ENCODE results near the gene LRCH3.

Gene LRCH3

GRCh38 chr3:197846491-197846890, 55.4 kb downstream of the LRCH3 start:
- Histone ChIP-seq H3K4me3 (ENCODE audit: low read depth in 1 of 2, low read length in 2 of 2) (no peak overlapping the region), H3K36me3 (ENCODE audit: insufficient read depth, low read length) (peaks cover 57% of the 10 kb centered on the region), H3K9ac (ENCODE audit: low read depth, low read length) (no peak overlapping the region), H3K79me2 (ENCODE audit: insufficient read depth, low read length) (no peaks in the 10 kb centered on the region), H3K9me3 (ENCODE audit: insufficient read depth, low read length, severe bottlenecking) (no peaks in the 10 kb centered on the region), H3K27me3 (ENCODE audit: insufficient read depth, low read length, poor library complexity) (no peaks in the 10 kb centered on the region), H3K27ac (ENCODE audit: low read length) (no peak overlapping the region), H4K20me1 (ENCODE audit: insufficient read depth, low read length) (no peaks in the 10 kb centered on the region), H2AFZ (ENCODE audit: low read depth, low read length) (no peak overlapping the region), H3K4me1 (ENCODE audit: insufficient read depth, low read length) (peaks cover 18% of the 10 kb centered on the region), H3K4me2 (ENCODE audit: insufficient read depth, low read length) (no peak overlapping the region)
- ATAC-seq (ENCODE audit: insufficient read depth, low read depth) (no peak), DNase-seq (no peak)
- TF ChIP-seq EZH2 (IDR thresholded peaks at IDR 0.05; ENCODE audit: borderline replicate concordance, low read depth, low read length, severe bottlenecking) (no peak), CTCF (IDR thresholded peaks at IDR 0.05; ENCODE audit: borderline replicate concordance, extremely low read depth, low read length, poor library complexity, severe bottlenecking) (no peak)

GRCh38 chr3:197847866-197848401, 56.9 kb downstream of the LRCH3 start:
- H3K4me2 ChIP-seq (ENCODE audit: insufficient read depth, low read length) = peak overlapping the region; percentile 68
- peak overlapping the region; percentile 79 for H2AFZ ChIP-seq (ENCODE audit: low read depth, low read length)

DNA sequence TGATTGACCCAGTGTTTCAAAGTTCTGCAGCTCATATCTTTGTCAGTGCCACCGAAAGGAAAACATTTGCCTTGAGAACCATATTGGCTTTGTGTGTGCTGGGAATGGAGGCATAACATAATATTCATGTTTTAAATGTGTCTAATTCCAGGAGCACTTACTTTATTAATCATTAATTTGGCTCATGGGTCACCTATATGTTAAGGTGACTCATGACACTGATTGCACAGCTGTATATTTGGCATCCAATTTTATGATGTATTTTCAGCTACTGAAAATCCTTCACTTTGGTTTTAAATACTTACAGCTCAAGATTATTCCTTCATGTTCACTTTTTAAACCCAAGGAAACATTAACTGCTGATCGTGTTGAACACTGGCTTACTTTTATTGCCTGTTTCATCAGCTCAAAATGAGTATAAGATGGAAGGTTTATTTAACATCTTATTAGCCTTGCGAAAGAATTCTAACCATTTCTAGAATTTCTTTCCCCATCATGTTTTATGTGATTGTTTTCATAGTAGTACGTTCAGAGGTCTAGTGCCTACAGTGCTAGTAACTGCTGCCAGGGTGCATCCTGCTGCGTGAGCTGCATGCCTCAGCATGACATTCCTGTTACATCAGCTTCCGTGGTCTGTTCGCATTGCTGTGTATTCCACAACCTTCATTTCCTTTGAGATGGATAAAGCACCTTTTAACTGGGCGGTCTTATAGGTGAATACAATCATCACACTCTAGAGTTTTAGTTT, 63.7 kb downstream of the LRCH3 start:
- no peaks in the 10 kb centered on the region for H3K79me2 ChIP-seq (ENCODE audit: insufficient read depth, low read length)
- ATAC-seq (ENCODE audit: insufficient read depth, low read depth) = no peak
- no peak overlapping the region for H2AFZ ChIP-seq (ENCODE audit: low read depth, low read length)
- no peaks in the 10 kb centered on the region for H3K4me1 ChIP-seq (ENCODE audit: insufficient read depth, low read length)
- H3K9ac ChIP-seq (ENCODE audit: low read depth, low read length) = no peak overlapping the region
- H3K4me2 ChIP-seq (ENCODE audit: insufficient read depth, low read length) = no peak overlapping the region
- no peaks in the 10 kb centered on the region for H3K27me3 ChIP-seq (ENCODE audit: insufficient read depth, low read length, poor library complexity)
- no peak for TF ChIP-seq CTCF (IDR thresholded peaks at IDR 0.05; ENCODE audit: borderline replicate concordance, extremely low read depth, low read length, poor library complexity, severe bottlenecking)
- TF ChIP-seq EZH2 (IDR thresholded peaks at IDR 0.05; ENCODE audit: borderline replicate concordance, low read depth, low read length, severe bottlenecking) = no peak
- H3K9me3 ChIP-seq (ENCODE audit: insufficient read depth, low read length, severe bottlenecking) = no peaks in the 10 kb centered on the region
- no peak overlapping the region for H3K4me3 ChIP-seq (ENCODE audit: low read depth in 1 of 2, low read length in 2 of 2)
- no peak for DNase-seq
- H4K20me1 ChIP-seq (ENCODE audit: insufficient read depth, low read length) = no peaks in the 10 kb centered on the region
- H3K27ac ChIP-seq (ENCODE audit: low read length) = no peak overlapping the region
- H3K36me3 ChIP-seq (ENCODE audit: insufficient read depth, low read length) = peaks cover 47% of the 10 kb centered on the region

More at GRCh38 chr3:197847866-197848401, 56.9 kb downstream of the LRCH3 start:
- peak overlapping the region; percentile 92 for H3K27ac ChIP-seq (ENCODE audit: low read length)
- H3K4me3 ChIP-seq (ENCODE audit: low read depth in 1 of 2, low read length in 2 of 2) = peak overlapping the region; percentile 14 to 46; a peak in 3 of 4 replicates
- H3K36me3 ChIP-seq (ENCODE audit: insufficient read depth, low read length) = peaks cover 58% of the 10 kb centered on the region
- TF ChIP-seq EZH2 (IDR thresholded peaks at IDR 0.05; ENCODE audit: borderline replicate concordance, low read depth, low read length, severe bottlenecking) = no peak
- TF ChIP-seq CTCF (IDR thresholded peaks at IDR 0.05; ENCODE audit: borderline replicate concordance, extremely low read depth, low read length, poor library complexity, severe bottlenecking) = no peak
- H3K79me2 ChIP-seq (ENCODE audit: insufficient read depth, low read length) = no peaks in the 10 kb centered on the region
- ATAC-seq (ENCODE audit: insufficient read depth, low read depth) (peak; percentile 98), DNase-seq (peak; percentile 63)
- peaks cover 18% of the 10 kb centered on the region for H3K4me1 ChIP-seq (ENCODE audit: insufficient read depth, low read length)
- H3K9ac ChIP-seq (ENCODE audit: low read depth, low read length) = peak overlapping the region; percentile 49
- H3K9me3 ChIP-seq (ENCODE audit: insufficient read depth, low read length, severe bottlenecking) = no peaks in the 10 kb centered on the region
- H4K20me1 ChIP-seq (ENCODE audit: insufficient read depth, low read length) = no peaks in the 10 kb centered on the region
- no peaks in the 10 kb centered on the region for H3K27me3 ChIP-seq (ENCODE audit: insufficient read depth, low read length, poor library complexity)
